Stimulated activated CD4-positive, alpha-beta T cell treated with anti-CD3 and anti-CD28 coated beads, Interleukin-2, amount 100 ng/mL, for 24 hours (primary cell): ENCODE data around the gene TSSK3.

Source experiments
- DNase-seq, 2 donors: peaks; one replicate each; pipeline ENCODE4 v3.0.0-alpha.2; 2020

TSSK3 gene

GRCh38 chr1:32405672-32406467 lies 43.5 kb downstream of the TSSK3 start:
- no peak for DNase-seq

GRCh38 chr1:32406629-32407111 lies 44.3 kb downstream of the TSSK3 start:
- no peak for DNase-seq

- no peak for DNase-seq
Observed at GRCh38 chr1:32411261-32411660, 48.9 kb downstream of the TSSK3 start.

- DNase-seq, result peak; percentile 61 to 79
Observed at GRCh38 chr1:32413507-32414185, 51.3 kb downstream of the TSSK3 start.
